Caki2 (cell line): ENCODE measurements around the gene KLHDC9. TPM values are rescaled to one million over a fixed set of nuclear protein-coding genes. Genes with fewer than 3 reads are reported as not detected.

Experiments used
- total RNA-seq: library from RNA; depleted of rRNA; stranded (reverse); fragments of >200 nt; shearing (Covaris generic); gene quantifications from 2 replicates; pipeline ENCODE4 v1.2.3, GENCODE V29; 2014; ENCODE audit warnings: low replicate concordance; rRNA removed

Gene KLHDC9
- total RNA-seq, 1 experiment from 2014 or later, result 23.8 TPM

Other genes with a start within 250 kb of the KLHDC9 start
- not detected in 2 replicates for gene CD244, start 235.5 kb upstream of the KLHDC9 start, total RNA-seq
- not detected in 2 replicates for gene ITLN1, start 213.2 kb upstream of the KLHDC9 start, total RNA-seq
- not detected in 2 replicates for gene ITLN2, start 143.6 kb upstream of the KLHDC9 start, total RNA-seq
- gene F11R, start 77.2 kb upstream of the KLHDC9 start, total RNA-seq, result 17.4 and 41.5 TPM in 2 replicates
- 53.5 and 67.6 TPM in 2 replicates for gene TSTD1, start 59.4 kb upstream of the KLHDC9 start, total RNA-seq
- 55.3 and 65.1 TPM in 2 replicates for gene USF1, start 52.4 kb upstream of the KLHDC9 start, total RNA-seq
- gene ARHGAP30, start 28.5 kb upstream of the KLHDC9 start, total RNA-seq, result not detected in 2 replicates
- gene NECTIN4, start 8.8 kb upstream of the KLHDC9 start, total RNA-seq, result 0.29 and 0.88 TPM in 2 replicates
- 23.4 and 34.3 TPM in 2 replicates for gene PFDN2, start 19.7 kb downstream of the KLHDC9 start, total RNA-seq
- gene NIT1, start 19.7 kb downstream of the KLHDC9 start, total RNA-seq, result 32.0 and 38.2 TPM in 2 replicates
- 17.4 and 39.5 TPM in 2 replicates for gene DEDD, start 34.3 kb downstream of the KLHDC9 start, total RNA-seq
- gene UFC1, start 55.6 kb downstream of the KLHDC9 start, total RNA-seq, result 189 and 204 TPM in 2 replicates
- 3.3 and 7.0 TPM in 2 replicates for gene USP21, start 61.1 kb downstream of the KLHDC9 start, total RNA-seq
- gene PPOX, start 68.1 kb downstream of the KLHDC9 start, total RNA-seq, result 35.7 and 37.8 TPM in 2 replicates
- 24.0 and 29.0 TPM in 2 replicates for gene B4GALT3, start 79.1 kb downstream of the KLHDC9 start, total RNA-seq
- not detected in 2 replicates for gene ADAMTS4, start 100.7 kb downstream of the KLHDC9 start, total RNA-seq
- 108 and 118 TPM in 2 replicates for gene NDUFS2, start 104.0 kb downstream of the KLHDC9 start, total RNA-seq
- not detected in 2 replicates for gene FCER1G, start 116.9 kb downstream of the KLHDC9 start, total RNA-seq
- not detected in 2 replicates for gene APOA2, start 125.3 kb downstream of the KLHDC9 start, total RNA-seq
- 7.2 and 9.2 TPM in 2 replicates for gene TOMM40L, start 127.7 kb downstream of the KLHDC9 start, total RNA-seq
- gene NR1I3, start 139.8 kb downstream of the KLHDC9 start, total RNA-seq, result not detected in 2 replicates
- not detected in 2 replicates for gene PCP4L1, start 160.4 kb downstream of the KLHDC9 start, total RNA-seq
- gene MPZ, start 211.6 kb downstream of the KLHDC9 start, total RNA-seq, result 0.74 TPM in 1 of 2 replicates, not detected in the other
- 342 and 387 TPM in 2 replicates for gene SDHC, start 216.0 kb downstream of the KLHDC9 start, total RNA-seq